K562 treated with DMSO at 1 percent for 24 hours (cell line): ENCODE results near the gene ATP9B. TPM values are rescaled to one million over a fixed set of nuclear protein-coding genes. Genes with fewer than 3 reads are reported as not detected.

ENCODE experiments used
- total RNA-seq: library from RNA; unstranded; fragments of 300-600 nt; gene quantifications from 2 replicates; pipeline ENCODE4 v1.2.3, GENCODE V29; 2022; ENCODE audit warnings: low read depth; ENCODE audit not compliant: insufficient read depth

The ATP9B gene
- total RNA-seq: 6.7 and 8.6 TPM in 2 replicates

GRCh38 chr18:79068937-79069716 is at the start of gene ATP9B:
Gene ATP9B (plus strand): TSS chr18:79069394. CDS start chr18:79069411, 17 bp downstream.

GRCh38 chr18:79395761-79396404 is 326.7 kb downstream of the ATP9B start, which contains the start of gene NFATC1:
Gene NFATC1 (plus strand): TSS chr18:79395930. CDS start chr18:79396225, 295 bp downstream.

Other genes with a start within 250 kb of the ATP9B start
- gene SALL3, start 89.6 kb upstream of the ATP9B start, total RNA-seq: not detected in 2 replicates